Measurements from ENCODE around the gene WASF2.

GRCh38 chr1:27473755-27474154, 16.2 kb downstream of the WASF2 start:
- TF ChIP-seq EZH2 (IDR thresholded peaks at IDR 0.05) (no peak), POLR2AphosphoS5 (IDR thresholded peaks at IDR 0.05; ENCODE audit: borderline replicate concordance, low read depth, low read length) (no peak)

Data from SK-N-MC (cell line).